GM12891 (cell line): ENCODE measurements around the gene CLDN10.

ENCODE experiments used
- PAX5 ChIP-seq: IDR thresholded peaks from 2 replicates; pipeline ENCODE4 v1.6.1; 2011; ENCODE audit warnings: low read length, moderate library complexity, mild to moderate bottlenecking; ENCODE audit not compliant: insufficient read depth, severe bottlenecking
- POLR2A ChIP-seq: IDR thresholded peaks from 2 replicates; pipeline ENCODE4 v1.6.1; 2011; ENCODE audit warnings: low read depth, low read length, control low read depth
- POLR2AphosphoS5 ChIP-seq: IDR thresholded peaks from 2 replicates; pipeline ENCODE4 v1.6.1; 2011; ENCODE audit warnings: low read depth, low read length, control low read depth
- SPI1 ChIP-seq: IDR thresholded peaks from 2 replicates; pipeline ENCODE4 v1.6.1; 2011; ENCODE audit warnings: low read depth, low read length, control low read depth
- TAF1 ChIP-seq: IDR thresholded peaks from 2 replicates; pipeline ENCODE4 v1.6.1; 2011; ENCODE audit warnings: low read depth, low read length, control low read depth

- TF ChIP-seq POLR2A (no peak), POLR2AphosphoS5 (no peak), TAF1 (no peak), SPI1 (no peak), PAX5 (no peak)
These were observed 17.5 kb downstream of the CLDN10 start for GRCh38 chr13:95570016-95570415.
